Duodenal mucosa (tissue), 2 donors: ENCODE measurements around the gene NFE2.

Experiments
- H3K27ac ChIP-seq: one replicate; pipeline ENCODE4 v1.7.0; 2013; ENCODE audit warnings: low read depth, low read length
- H3K27me3 ChIP-seq, 2 donors: one replicate each; pipeline ENCODE4 v1.7.0; 2013; ENCODE audit warnings: low read length in 2 of 2, control low read depth in 1 of 2; ENCODE audit not compliant: insufficient read depth in 2 of 2, control insufficient read depth in 1 of 2
- H3K36me3 ChIP-seq, 2 donors: one replicate each; pipeline ENCODE4 v1.7.0; 2013; ENCODE audit warnings: low read length in 2 of 2, control low read depth in 1 of 2; ENCODE audit not compliant: insufficient read depth in 2 of 2, control insufficient read depth in 1 of 2
- H3K4me1 ChIP-seq, 2 donors: one replicate each; pipeline ENCODE4 v1.7.0; 2013; ENCODE audit warnings: low read length in 2 of 2, control low read depth in 1 of 2; ENCODE audit not compliant: insufficient read depth in 2 of 2, control insufficient read depth in 1 of 2
- H3K4me3 ChIP-seq, 2 donors: one replicate each; pipeline ENCODE4 v1.7.0; 2013; ENCODE audit warnings: low read length in 2 of 2, low read depth in 1 of 2
- H3K9ac ChIP-seq, 2 donors: one replicate each; pipeline ENCODE4 v1.7.0; 2013; ENCODE audit warnings: low read length in 2 of 2, low read depth in 1 of 2
- H3K9me3 ChIP-seq, 2 donors: one replicate each; pipeline ENCODE4 v1.7.0; 2013; ENCODE audit warnings: low read length in 2 of 2, control low read depth in 1 of 2; ENCODE audit not compliant: control insufficient read depth in 1 of 2

Gene NFE2

DNA sequence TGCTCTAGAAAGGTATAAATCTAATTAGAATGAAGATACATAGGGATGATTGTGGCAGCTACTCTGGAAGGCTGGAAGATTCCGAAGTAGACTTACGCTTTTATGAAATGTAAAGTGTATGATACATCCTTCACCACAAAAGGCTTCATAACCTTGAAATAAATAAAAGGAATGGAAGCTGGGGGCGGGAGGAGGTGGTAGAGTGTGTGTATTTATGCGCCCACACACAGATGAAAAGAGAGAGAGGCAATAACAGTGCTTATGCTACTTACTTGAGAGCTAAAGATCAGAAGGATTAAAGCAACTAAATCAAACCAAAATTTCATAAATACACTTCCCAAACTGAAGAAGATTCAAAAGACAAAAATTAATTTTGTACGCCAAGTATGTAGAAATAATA is 51.3 kb downstream of the NFE2 start:
- no peak overlapping the region for H3K9ac ChIP-seq
- H3K4me3 ChIP-seq = no peak overlapping the region
- no peaks in the 10 kb centered on the region for H3K27me3 ChIP-seq
- H3K4me1 ChIP-seq = no peaks in the 10 kb centered on the region
- H3K9me3 ChIP-seq = no peaks in the 10 kb centered on the region
- H3K27ac ChIP-seq = no peak overlapping the region
- H3K36me3 ChIP-seq = peaks cover 0 to 20% of the 10 kb centered on the region in 2 donors

DNA sequence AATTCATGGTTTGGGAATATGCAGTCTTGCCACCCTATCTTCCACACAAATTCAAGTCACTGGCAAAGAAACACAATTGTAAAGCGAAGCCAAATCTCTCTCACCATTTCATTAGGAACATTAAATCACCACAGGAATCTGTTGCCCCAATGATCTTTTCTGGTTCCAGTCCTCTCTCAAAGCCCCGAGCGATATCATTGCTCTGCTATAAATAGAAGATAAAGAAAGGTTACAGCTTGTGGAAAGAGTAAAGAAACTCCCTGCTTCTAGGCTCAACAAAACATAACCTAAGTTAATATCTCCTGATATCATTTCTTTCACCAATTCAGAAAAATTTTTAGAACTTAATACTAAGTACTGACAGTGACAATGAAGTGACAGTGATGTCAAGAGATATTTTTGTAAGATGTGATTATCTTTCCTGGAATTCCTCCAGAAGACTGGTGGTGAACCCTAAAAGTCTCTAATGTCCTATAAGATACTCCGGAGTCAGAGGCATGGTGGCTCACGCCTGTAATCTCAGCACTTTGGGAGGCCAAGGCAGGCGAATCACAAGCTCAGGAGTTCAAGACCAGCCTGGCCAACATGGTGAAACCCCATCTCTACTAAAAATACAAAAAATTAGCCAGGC is 54.7 kb downstream of the NFE2 start:
- no peaks in the 10 kb centered on the region for H3K4me1 ChIP-seq

More for the DNA sequence above, 54.7 kb downstream of the NFE2 start:
- Histone ChIP-seq H3K27me3 (no peaks in the 10 kb centered on the region), H3K36me3 (peaks cover 5 to 35% of the 10 kb centered on the region in 2 donors), H3K27ac (no peak overlapping the region), H3K9ac (no peak overlapping the region), H3K9me3 (no peaks in the 10 kb centered on the region), H3K4me3 (no peak overlapping the region)
